Common myeloid progenitor, CD34-positive (primary cell): ENCODE results near the gene MGMT.

Source experiments
- CTCF ChIA-PET: fragments of 350-600 bp; sonication (Branson Sonifier 250); formaldehyde crosslinking; loops from one replicate; lab custom pipeline; 2021; ENCODE audit warnings: antibody characterized with exemption; lab: Charles Lee
- POLR2A ChIA-PET: fragments of 350-600 bp; sonication (Branson Sonifier 250); formaldehyde crosslinking; loops from one replicate; lab custom pipeline; 2021; ENCODE audit warnings: antibody characterized with exemption; lab: Charles Lee
- DNase-seq, 3 donors: peaks; one replicate each; pipeline versions ENCODE4 v3.0.0 to v3.0.0-alpha.2; 2013
- H3K27ac ChIP-seq, 2 experiments: 1 replicate in 1 of 2; 2 replicates in 1 of 2; pipeline ENCODE4 v1.7.0; 2013; ENCODE audit warnings: inconsistent platforms in 2 of 2, low read length in 2 of 2, mild to moderate bottlenecking in 2 of 2, low read depth in 1 of 2, moderate library complexity in 1 of 2; ENCODE audit not compliant: severe bottlenecking in 2 of 2, insufficient read depth in 1 of 2, poor library complexity in 1 of 2
- H3K27me3 ChIP-seq, 5 experiments: replicated peaks in 2 of 5; 1 replicate in 3 of 5; 2 replicates in 2 of 5; pipeline versions ENCODE4 v1.6.1 to v1.7.0; 2013; ENCODE audit warnings: low read length in 4 of 5, mild to moderate bottlenecking in 2 of 5, moderate library complexity in 2 of 5, inconsistent platforms in 1 of 5; ENCODE audit not compliant: insufficient read depth in 5 of 5, control insufficient read depth in 4 of 5
- H3K36me3 ChIP-seq, 4 experiments: 1 replicate in 2 of 4; 2 replicates in 2 of 4; pipeline versions ENCODE4 v1.6.1 to v1.7.0; 2013; ENCODE audit warnings: low read length in 3 of 4, control low read depth in 1 of 4, mild to moderate bottlenecking in 1 of 4; ENCODE audit not compliant: control insufficient read depth in 4 of 4, insufficient read depth in 4 of 4
- H3K4me1 ChIP-seq, 4 experiments: 1 replicate in 3 of 4; 2 replicates in 1 of 4; pipeline versions ENCODE4 v1.6.1 to v1.7.1; 2013; ENCODE audit warnings: low read length in 3 of 4, mild to moderate bottlenecking in 3 of 4, control low read depth in 1 of 4, inconsistent platforms in 1 of 4, moderate library complexity in 1 of 4; ENCODE audit not compliant: control insufficient read depth in 4 of 4, insufficient read depth in 4 of 4; ENCODE audit errors: control extremely low read depth in 1 of 4
- H3K4me3 ChIP-seq, 7 experiments: 1 replicate in 4 of 7; 2 replicates in 3 of 7; pipeline versions ENCODE4 v1.5.1 to v1.7.0; 2013; ENCODE audit warnings: mild to moderate bottlenecking in 7 of 7, low read length in 6 of 7, moderate library complexity in 6 of 7, inconsistent platforms in 2 of 7, low read depth in 2 of 7, control low read depth in 1 of 7; ENCODE audit not compliant: insufficient read depth in 4 of 7, control insufficient read depth in 1 of 7; ENCODE audit errors: extremely low read depth in 1 of 7
- H3K9me3 ChIP-seq, 5 experiments: 1 replicate in 4 of 5; 2 replicates in 1 of 5; pipeline versions ENCODE4 v1.6.1 to v1.7.1; 2013; ENCODE audit warnings: low read length in 4 of 5, mild to moderate bottlenecking in 2 of 5, inconsistent platforms in 1 of 5, low read depth in 1 of 5, moderate library complexity in 1 of 5; ENCODE audit not compliant: control insufficient read depth in 4 of 5, insufficient read depth in 2 of 5; ENCODE audit errors: control extremely low read depth in 1 of 5
- WGBS: methylation state at CpG from one replicate; pipeline ENCODE4 v1.1.5; 2013; ENCODE audit not compliant: insufficient coverage; 5-methylcytosine and 5-hydroxymethylcytosine counted together

MGMT gene

DNA sequence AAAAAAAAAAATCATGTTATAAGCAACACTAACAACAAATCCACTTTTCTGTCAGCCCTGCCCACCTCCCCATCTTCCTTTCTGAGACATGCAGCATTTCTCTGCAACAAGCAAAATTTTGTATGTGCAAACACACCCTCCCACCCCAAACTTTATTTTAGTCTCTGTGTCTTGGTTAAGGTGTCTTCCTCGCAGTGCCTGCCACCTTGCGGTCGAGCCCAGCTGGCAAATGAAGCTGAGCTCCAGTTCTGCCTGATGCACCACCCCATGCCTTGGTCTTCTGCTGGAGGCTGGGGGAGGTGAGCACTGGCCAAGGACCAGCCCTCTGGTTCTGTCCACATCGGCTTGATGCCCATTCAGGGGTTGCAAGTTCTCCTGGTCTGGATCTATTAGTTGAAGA lies 206.3 kb downstream of the MGMT start:
- Histone ChIP-seq H3K4me3 (no peak overlapping the region), H3K4me1 (no peaks in the 10 kb centered on the region), H3K9me3 (peaks cover 2 to 23% (median 4%) of the 10 kb centered on the region in 5 experiments), H3K27me3 (no peaks in the 10 kb centered on the region), H3K36me3 (peaks cover 0 to 5% (median 3%) of the 10 kb centered on the region in 4 experiments), H3K27ac (no peak overlapping the region)
- ChIA-PET CTCF (no interaction called here), POLR2A (no interaction called here)
- WGBS, result 100% methylated on average over 3 of the region's 4 CpGs
- DNase-seq, result no peak

DNA sequence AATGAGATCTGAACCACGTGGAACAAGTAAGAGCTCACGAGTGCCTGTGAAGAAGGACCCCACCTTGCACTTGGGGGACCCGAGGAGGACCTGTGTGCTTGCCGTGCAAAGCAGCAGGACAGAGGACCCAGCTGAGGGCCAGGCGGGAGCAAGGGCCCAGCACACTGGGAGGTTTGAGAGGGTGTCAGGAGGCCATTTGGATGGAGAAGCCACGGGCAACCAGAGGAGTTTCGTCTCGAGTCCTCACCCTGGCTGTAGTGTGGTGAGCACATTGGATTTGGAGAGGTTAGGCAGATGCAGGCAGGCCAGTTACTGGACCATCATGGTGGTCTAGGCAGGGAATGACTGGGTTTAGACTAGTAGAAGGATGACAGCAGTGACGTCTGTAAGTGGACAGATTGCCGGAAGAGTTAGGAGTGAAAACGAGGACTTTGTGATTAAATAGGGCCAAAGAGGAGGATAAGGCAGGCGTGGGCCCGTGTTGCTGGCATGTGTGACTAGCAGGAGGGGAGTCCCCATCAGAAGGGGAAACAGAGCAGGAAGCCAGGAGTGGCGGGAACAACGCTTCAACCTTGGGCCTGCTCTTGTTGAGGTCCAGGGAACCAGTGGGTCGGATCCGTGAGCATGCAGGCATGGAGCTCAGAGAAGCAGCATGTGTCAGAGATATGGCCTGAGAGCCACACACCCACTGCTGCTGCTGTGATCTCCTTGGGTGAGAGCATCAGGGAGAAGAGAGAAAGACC lies 208.2 kb downstream of the MGMT start:
- Histone ChIP-seq H3K4me1 (no peaks in the 10 kb centered on the region), H3K9me3 (peaks cover 2 to 12% (median 5%) of the 10 kb centered on the region in 5 experiments), H3K36me3 (peaks cover 0 to 5% (median 2%) of the 10 kb centered on the region in 4 experiments), H3K27me3 (no peaks in the 10 kb centered on the region), H3K4me3 (no peak overlapping the region), H3K27ac (no peak overlapping the region)
- WGBS, result 98% methylated on average over 15 of the region's 17 CpGs
- no peak for DNase-seq
- ChIA-PET POLR2A (no interaction called here), CTCF (no interaction called here)

DNA sequence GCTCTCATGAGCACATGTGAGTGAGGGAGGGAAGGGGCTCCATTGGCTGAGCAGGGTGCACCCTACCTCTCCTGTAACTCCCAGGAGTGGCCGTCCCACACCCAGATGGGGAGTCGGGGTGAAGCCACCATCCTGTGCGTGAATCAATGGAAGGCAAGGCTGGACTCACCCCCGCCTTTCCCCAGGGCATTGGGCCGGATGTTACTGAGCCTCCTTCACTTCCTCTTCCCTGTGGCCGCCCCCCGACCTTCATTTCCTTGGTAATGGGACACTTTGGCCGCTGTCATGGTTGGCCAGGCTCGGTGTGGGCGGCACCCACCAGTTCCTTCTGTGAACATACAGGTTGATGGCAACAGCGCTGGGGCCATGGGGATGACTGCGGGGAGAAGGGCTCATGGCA lies 209.0 kb downstream of the MGMT start:
- H3K9me3 ChIP-seq, result peaks cover 0 to 10% (median 6%) of the 10 kb centered on the region in 5 experiments
- POLR2A ChIA-PET, result no interaction called here

DNA sequence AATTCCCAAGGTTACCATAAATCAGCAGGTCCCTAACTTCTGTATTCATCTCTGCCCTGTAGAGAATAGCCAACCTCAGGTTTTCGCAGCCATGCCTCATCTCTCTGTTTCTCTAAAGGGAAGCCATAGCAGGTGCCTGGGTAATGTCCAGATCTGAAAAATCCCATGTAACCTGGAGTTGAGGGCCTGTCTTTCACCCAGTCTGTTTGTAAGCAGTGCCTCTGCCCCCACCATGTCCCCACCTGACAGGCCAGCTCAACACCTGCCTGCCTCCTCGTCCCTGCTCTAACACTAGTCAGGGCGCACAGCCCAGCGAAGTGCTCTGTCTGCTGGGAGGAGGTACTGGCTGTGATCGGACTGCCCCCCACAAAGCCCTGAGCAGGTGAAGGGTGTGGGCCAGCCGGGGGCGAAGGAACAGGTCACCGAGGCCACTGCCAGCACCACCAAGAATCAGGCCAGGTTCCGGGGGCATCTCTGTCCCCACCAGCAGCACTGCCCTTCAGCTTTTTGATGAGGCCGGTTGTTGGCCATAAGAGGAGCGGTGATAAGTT lies 210.4 kb downstream of the MGMT start:
- DNase-seq, result no peak
- no peak overlapping the region for H3K4me3 ChIP-seq
- H3K36me3 ChIP-seq, result peaks cover 0 to 5% (median 2%) of the 10 kb centered on the region in 4 experiments
- ChIA-PET POLR2A (no interaction called here), CTCF (interaction anchor here (0.7 kb wide), 1 partner anchor 13 kb away, joined by 3 read pairs; no protein-coding TSS in a partner anchor)
- H3K4me1 ChIP-seq, result no peaks in the 10 kb centered on the region
- no peaks in the 10 kb centered on the region for H3K27me3 ChIP-seq
- H3K9me3 ChIP-seq, result peaks cover 0 to 6% (median 0%) of the 10 kb centered on the region in 5 experiments
- WGBS, result 100% methylated on average over 8 of the region's 11 CpGs
- no peak overlapping the region for H3K27ac ChIP-seq

More for the DNA sequence above, 209.0 kb downstream of the MGMT start:
- WGBS, result 95% methylated on average over 12 of the region's 12 CpGs
- Histone ChIP-seq H3K36me3 (peaks cover 0 to 5% (median 4%) of the 10 kb centered on the region in 4 experiments), H3K4me1 (no peaks in the 10 kb centered on the region), H3K4me3 (no peak overlapping the region), H3K27me3 (no peaks in the 10 kb centered on the region), H3K27ac (no peak overlapping the region)
- CTCF ChIA-PET, result no interaction called here
- no peak for DNase-seq

DNA sequence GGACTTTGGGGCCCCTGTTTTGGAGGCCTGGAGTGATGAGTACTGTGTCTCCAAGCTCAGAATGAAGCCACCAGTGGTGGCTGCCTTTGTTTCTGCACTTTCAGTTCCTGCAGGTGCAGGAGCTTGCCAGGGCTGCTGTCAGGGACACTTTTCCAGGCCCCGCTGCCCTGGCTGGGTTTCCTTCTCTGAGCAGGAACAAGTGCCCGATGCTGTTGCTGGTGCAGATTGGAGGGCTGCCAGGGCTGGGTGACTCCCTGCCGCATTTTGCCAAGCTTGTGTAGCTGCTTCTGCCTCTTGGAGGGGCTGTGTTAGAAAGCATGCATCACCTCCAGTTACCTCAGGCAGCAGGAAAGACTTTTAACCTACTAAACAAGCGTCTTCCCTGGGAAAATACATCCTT lies 211.1 kb downstream of the MGMT start:
- CTCF ChIA-PET, result no interaction called here
- Histone ChIP-seq H3K27me3 (no peaks in the 10 kb centered on the region), H3K4me3 (no peak overlapping the region), H3K9me3 (peaks cover 0 to 6% (median 0%) of the 10 kb centered on the region in 5 experiments), H3K36me3 (peaks cover 0 to 5% (median 2%) of the 10 kb centered on the region in 4 experiments), H3K27ac (no peak overlapping the region), H3K4me1 (no peaks in the 10 kb centered on the region)
- POLR2A ChIA-PET, result no interaction called here
- WGBS, result 62% methylated on average over 3 of the region's 4 CpGs
- no peak for DNase-seq

DNA sequence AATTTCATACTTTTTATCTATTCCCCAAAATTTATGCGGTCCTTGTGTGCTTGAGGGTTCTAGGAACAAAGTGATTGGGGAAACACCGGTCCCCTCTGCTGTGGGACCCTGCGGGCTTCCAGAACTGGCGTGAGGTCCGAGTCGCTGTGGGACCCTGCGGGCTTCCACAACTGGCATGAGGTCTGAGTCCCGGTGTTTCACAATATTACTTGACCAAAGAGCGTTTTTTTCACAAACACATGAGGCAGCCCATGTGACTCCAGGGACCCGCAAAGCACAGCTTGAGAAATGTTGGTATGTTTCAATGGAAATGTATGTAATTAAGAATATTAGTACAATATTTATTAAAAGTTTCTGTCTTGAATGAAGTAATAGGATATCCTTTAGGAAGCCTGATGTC lies 212.2 kb downstream of the MGMT start:
- peaks cover 0 to 6% (median 0%) of the 10 kb centered on the region in 5 experiments for H3K9me3 ChIP-seq
- CTCF ChIA-PET, result no interaction called here
- POLR2A ChIA-PET, result no interaction called here
- DNase-seq, result no peak
- no peaks in the 10 kb centered on the region for H3K4me1 ChIP-seq
- H3K4me3 ChIP-seq, result no peak overlapping the region
- peaks cover 0 to 5% (median 2%) of the 10 kb centered on the region in 4 experiments for H3K36me3 ChIP-seq
- WGBS, result 100% methylated on average over 2 of the region's 10 CpGs
- H3K27ac ChIP-seq, result no peak overlapping the region
- no peaks in the 10 kb centered on the region for H3K27me3 ChIP-seq

DNA sequence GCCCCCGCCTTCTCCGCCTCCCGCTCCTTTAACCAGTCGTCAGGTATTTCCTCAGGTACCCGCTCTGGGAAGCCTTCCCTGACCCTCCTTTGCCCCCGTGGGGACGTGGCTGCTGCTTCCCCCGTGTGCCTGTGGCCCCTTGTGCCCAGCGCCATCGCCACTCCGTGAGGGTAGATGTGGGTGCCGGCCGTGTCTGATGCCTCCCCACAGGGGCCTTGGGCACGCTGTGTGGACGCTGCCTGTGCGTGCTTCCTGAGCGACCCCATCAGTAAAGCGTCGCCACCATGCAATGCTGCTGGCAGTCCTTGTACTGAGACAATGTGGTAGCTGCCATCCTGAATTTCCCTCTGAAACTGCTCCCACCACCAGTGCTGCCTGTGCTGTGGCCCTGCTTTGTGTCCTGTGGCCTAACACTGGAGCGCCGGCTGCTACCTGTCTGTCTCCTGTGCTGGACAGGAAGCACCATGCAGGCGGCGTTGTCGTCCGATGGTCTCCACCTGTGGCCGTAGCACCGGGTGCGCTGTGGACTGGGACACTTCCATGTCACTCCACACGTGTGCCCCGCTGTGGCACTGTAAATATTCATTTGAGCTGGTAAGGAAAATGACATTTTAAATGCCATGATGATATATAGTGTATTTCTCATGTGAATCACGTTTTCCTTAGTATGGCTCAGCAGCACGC lies 213.8 kb downstream of the MGMT start:
- H3K27ac ChIP-seq, result no peak overlapping the region
- CTCF ChIA-PET, result no interaction called here
- peaks cover 0 to 3% (median 0%) of the 10 kb centered on the region in 4 experiments for H3K36me3 ChIP-seq
- H3K9me3 ChIP-seq, result peaks cover 0 to 6% (median 0%) of the 10 kb centered on the region in 5 experiments
- WGBS, result 93% methylated on average over 32 of the region's 32 CpGs
- no peak for DNase-seq
- H3K27me3 ChIP-seq, result no peaks in the 10 kb centered on the region
- POLR2A ChIA-PET, result no interaction called here
- H3K4me1 ChIP-seq, result no peaks in the 10 kb centered on the region
- no peak overlapping the region for H3K4me3 ChIP-seq
